Measurements from ENCODE around the gene ACTL7A. TPM values are rescaled to one million over a fixed set of nuclear protein-coding genes. Genes with fewer than 3 reads are reported as not detected.

ACTL7A gene
- polyA plus RNA-seq, 2 of the 4 experiments (the other 2 are of a cell fraction): not detected

- WGBS (ENCODE audit: missing lambda C conversion rate): 91% methylated on average over 28 of the region's 59 CpGs
- Histone ChIP-seq H3K27ac (no peak overlapping the region), H3K4me1 (no peaks in the 10 kb centered on the region), H3K9me3 (no peaks in the 10 kb centered on the region), H3K4me3 (no peak overlapping the region), H3K4me2 (no peak overlapping the region)
- DNase-seq (ENCODE audit: low read depth in 1 of 2, low spot score in 1 of 2): no peak
- TF ChIP-seq TP53 (CRISPR knock-in tag; IDR thresholded peaks at IDR 0.05) (no peak), POLR2AphosphoS2 (conservative IDR thresholded peaks at IDR 0.05; ENCODE audit: low read length) (no peak), BCL3 (IDR thresholded peaks at IDR 0.05) (no peak)
- CTCF ChIA-PET: interaction anchor here (0.6 to 1.8 kb wide), 7 partner anchors 14 to 1548 kb away, joined by 3 to 5 read pairs (median 3); no protein-coding TSS in a partner anchor
- POLR2A ChIA-PET: no interaction called here
- ATAC-seq: no peak
- FAIRE-seq: no peak
Measured at GRCh38 chr9:108854641-108855528, 7.2 kb upstream of the ACTL7A start.

- TF ChIP-seq EHF (CRISPR knock-in tag; IDR thresholded peaks at IDR 0.05) (no peak), HOXB5 (CRISPR knock-in tag; IDR thresholded peaks at IDR 0.05) (no peak), ESRRA (IDR thresholded peaks at IDR 0.05; ENCODE audit: borderline replicate concordance, low read length) (no peak), ZFP36 (IDR thresholded peaks at IDR 0.05; ENCODE audit: borderline replicate concordance, partially characterized antibody) (no peak), JUN (IDR thresholded peaks at IDR 0.05) (no peak), RFX5 (IDR thresholded peaks at IDR 0.05) (no peak), ZSCAN20 (CRISPR knock-in tag; IDR thresholded peaks at IDR 0.05) (no peak), PBX3 (IDR thresholded peaks at IDR 0.05) (no peak), POLR2A (IDR thresholded peaks at IDR 0.05; ENCODE audit: low read length) (no peak)
- no peak overlapping the region for H3K4me2 ChIP-seq
- ATAC-seq (no peak), FAIRE-seq (no peak), DNase-seq (ENCODE audit: low read depth in 1 of 2, low spot score in 1 of 2) (no peak)
- H3K9me3 ChIP-seq: no peaks in the 10 kb centered on the region
- H3K4me1 ChIP-seq: no peaks in the 10 kb centered on the region
- ChIA-PET POLR2A (no interaction called here), CTCF (interaction anchor here (0.6 to 1.8 kb wide), 3 partner anchors 13 to 95 kb away, joined by 3 to 4 read pairs (median 3); no protein-coding TSS in a partner anchor)
- H3K4me3 ChIP-seq: no peak overlapping the region
- H3K27ac ChIP-seq: no peak overlapping the region
- WGBS (ENCODE audit: missing lambda C conversion rate): 89% methylated on average over 9 of the region's 25 CpGs
Measured at GRCh38 chr9:108855529-108855886, 6.6 kb upstream of the ACTL7A start.

GRCh38 chr9:108855888-108856287 is 6.2 kb upstream of the ACTL7A start, which contains the start of gene ACTL7B:
TSS of gene ACTL7B (minus strand) at chr9:108855986. CDS start at chr9:108855930, 56 bp downstream.
- Histone ChIP-seq H3K4me3 (no peak within 1 kb of the TSS), H3K27ac (no peak within 1 kb of the TSS), H3K4me2 (no peak within 1 kb of the TSS), H3K9me3 (no peaks in the 10 kb centered on the region), H3K4me1 (no peaks in the 10 kb centered on the region)
- FAIRE-seq: no peak
- ChIA-PET CTCF (interaction anchor here (0.6 to 1.3 kb wide), 2 partner anchors 59 to 95 kb away, joined by 3 read pairs; no protein-coding TSS in a partner anchor), POLR2A (no interaction called here)
- DNase-seq (ENCODE audit: low read depth in 1 of 2, low spot score in 1 of 2): no peak
- no peak for ATAC-seq
- no peak for TF ChIP-seq E2F6 (IDR thresholded peaks at IDR 0.05; ENCODE audit: borderline replicate concordance, low read depth)
- TF ChIP-seq ZSCAN20 (CRISPR knock-in tag; IDR thresholded peaks at IDR 0.05): no peak
- no peak for TF ChIP-seq NR3C1 (IDR thresholded peaks at IDR 0.05)
- TF ChIP-seq NFE2L2 (conservative IDR thresholded peaks at IDR 0.05; ENCODE audit: low read length): no peak
- no peak for TF ChIP-seq CEBPB (IDR thresholded peaks at IDR 0.05)
- TF ChIP-seq CBX8 (IDR thresholded peaks at IDR 0.05): no peak
- no peak for TF ChIP-seq ZC3H11A (IDR thresholded peaks at IDR 0.05)
- no peak for TF ChIP-seq KDM1A (IDR thresholded peaks at IDR 0.05; ENCODE audit: low read depth)
- TF ChIP-seq ATOH8 (CRISPR knock-in tag; IDR thresholded peaks at IDR 0.05; ENCODE audit: low read depth): no peak
- TF ChIP-seq CHD2 (IDR thresholded peaks at IDR 0.05; ENCODE audit: low read length, partially characterized antibody): no peak
- TF ChIP-seq SREBF2 (IDR thresholded peaks at IDR 0.05): no peak
- TF ChIP-seq MYC (IDR thresholded peaks at IDR 0.05; ENCODE audit: borderline replicate concordance, low read length): no peak
- no peak for TF ChIP-seq HES2 (IDR thresholded peaks at IDR 0.05)
- TF ChIP-seq RNF2 (IDR thresholded peaks at IDR 0.05; ENCODE audit: borderline replicate concordance, low read depth): no peak
- TF ChIP-seq TFCP2L1 (CRISPR knock-in tag; IDR thresholded peaks at IDR 0.05): no peak
- no peak for TF ChIP-seq SMC3 (IDR thresholded peaks at IDR 0.05)
- TF ChIP-seq FOSL2 (IDR thresholded peaks at IDR 0.05): no peak
- no peak for TF ChIP-seq FOSL2 (CRISPR knock-in tag; IDR thresholded peaks at IDR 0.05)
- WGBS (ENCODE audit: missing lambda C conversion rate): 61% methylated on average over 5 of the region's 7 CpGs

All from A549 (cell line).